COLO668 (cell line): Measurements from ENCODE around the gene MAP4K2.

Experiments
- DNase-seq: peaks from one replicate; lab custom pipeline; 2025; ENCODE audit not compliant: unreplicated experiment; lab: John Stamatoyannopoulos, UW

Gene MAP4K2

DNA sequence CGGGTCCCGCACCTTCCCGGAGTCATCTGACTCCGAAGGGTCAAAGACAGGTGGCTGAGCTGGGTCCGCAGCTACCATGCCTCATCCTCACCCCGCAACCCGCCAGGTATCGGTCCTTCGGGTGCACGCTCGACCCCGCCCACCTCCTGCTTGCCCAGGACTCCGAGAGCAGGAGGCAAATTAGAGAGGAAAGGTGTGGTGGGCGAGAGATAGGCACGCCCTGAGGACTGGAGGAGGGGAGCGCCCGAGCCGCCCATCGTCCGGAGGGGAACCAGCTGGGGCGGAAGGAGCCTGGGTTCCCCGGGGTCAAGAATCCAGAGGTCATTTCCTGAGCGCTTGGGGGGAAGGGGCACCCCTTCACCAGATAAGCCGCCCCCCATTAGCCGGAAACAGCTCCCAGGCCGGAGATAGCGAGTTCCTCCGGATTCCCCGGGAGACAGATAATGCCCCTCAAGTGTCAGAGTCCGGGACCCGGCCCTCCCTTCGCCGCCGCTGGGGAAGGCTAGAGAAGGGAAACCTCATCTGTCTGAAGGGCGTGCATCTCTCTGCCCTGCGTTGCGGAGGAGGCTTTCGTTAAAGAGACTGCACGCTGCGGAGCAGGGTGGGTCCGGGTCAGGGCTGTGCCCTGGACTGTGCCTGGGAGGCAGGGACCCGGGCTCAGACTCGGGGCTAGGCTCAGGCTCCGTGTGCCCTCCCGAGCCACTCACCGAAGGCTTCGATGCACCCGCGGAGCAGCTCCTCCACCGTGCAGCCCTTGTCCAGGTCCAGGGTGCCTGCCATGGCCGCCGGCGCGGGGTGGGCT is 60.7 kb downstream of the MAP4K2 start:
- peak; percentile 19 for DNase-seq

DNA sequence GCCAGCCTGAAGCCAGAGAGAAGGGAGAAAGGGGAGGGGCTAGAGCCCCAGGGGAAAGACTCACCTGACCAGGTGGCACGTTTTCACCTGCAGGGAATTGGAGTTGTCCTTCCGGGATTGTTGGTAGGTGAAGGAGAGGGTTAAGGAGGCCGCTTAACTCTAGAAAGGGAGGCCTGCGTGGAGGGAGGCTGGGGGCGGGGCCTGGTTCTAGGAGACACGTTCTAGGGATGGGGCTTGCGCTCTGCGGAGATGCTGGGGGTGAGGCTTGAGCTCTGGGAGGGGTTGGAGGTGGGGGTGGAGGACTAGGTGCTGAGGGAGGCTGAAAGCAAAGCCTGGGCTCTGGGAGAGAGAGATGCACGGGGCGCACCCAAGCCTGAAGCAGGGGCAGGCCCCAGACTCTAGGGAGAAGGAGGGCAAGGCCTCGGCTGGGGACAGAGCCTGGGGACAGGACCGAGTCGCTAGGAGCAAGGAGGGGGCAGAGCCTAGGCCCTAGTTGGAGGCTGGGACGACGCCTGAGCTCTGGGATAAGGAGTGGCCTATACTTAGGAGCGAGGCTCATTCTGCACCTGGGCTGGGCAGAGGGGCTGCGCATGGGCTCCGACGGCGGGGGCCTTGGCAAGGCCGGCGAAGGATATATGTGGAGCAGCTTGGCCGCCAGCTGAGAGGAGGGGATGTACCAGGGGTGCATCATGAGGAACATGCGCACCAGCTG is 61.5 kb downstream of the MAP4K2 start:
- DNase-seq, result no peak

DNA sequence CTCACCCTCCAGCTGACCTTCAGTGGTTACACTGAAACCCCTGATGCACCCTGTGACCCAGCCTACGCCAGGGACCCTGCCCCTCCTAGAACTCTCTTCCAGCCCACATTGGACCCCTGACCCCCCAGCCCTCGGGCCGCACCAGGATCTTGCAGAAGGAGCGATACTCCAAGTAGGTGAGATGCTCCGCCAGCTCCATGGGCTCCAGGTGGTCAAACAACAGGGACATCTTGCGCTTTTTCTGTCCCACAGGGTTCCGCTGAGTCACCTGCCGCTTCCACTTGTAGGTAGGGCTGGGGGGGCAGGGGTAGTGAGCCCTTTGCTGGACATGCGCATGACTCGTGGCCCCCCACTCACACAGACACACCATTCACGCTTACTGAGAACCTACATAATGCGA is 63.1 kb downstream of the MAP4K2 start:
- DNase-seq, result no peak

DNA sequence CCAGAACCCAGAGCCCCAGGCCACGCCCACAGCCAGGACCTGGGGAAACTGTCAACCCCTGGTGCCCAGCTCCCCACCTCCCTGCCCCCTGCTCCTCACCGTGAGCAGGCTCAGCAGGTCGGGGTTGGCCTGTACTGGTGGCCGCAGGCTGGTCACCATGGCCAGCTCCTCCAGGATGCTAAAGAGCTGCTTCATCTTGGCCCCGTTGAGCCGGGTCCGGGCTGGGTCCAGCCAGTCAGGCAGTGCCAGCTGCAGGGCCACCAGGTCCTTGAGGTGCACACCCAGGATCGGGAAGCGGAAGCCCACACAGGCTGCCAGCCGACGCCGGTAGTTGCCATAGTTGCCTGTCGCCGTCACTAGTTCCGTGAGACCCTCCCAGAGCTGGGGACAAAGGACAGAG is 66.4 kb downstream of the MAP4K2 start:
- no peak for DNase-seq

DNA sequence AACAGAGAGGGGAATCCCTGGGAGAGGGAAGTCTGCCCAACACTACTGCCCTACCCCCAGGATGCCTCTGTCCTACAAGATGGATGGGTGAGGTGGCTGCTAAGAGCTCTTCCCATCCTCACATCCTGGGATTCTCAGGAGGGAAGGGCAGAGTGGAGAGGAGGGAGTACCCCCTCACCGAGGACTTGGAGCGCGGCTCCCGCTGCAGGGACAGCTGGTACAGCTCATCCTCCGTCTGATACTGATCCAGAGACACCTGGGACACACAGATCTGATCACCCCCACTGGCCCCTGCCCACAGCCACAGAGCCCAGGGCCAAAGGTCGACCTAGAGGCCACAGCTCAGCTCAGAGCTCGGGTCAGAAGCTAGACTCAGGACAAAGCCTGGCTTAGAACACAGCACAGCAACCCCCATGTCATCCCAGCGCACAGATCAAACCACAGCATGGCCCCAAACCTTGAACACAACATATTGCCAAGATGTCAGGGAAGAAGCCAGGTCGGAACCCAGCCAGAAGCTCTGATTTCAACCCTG is 67.2 kb downstream of the MAP4K2 start:
- no peak for DNase-seq
